Omental fat pad (tissue), 4 donors: ENCODE measurements around the gene USP2. TPM values are rescaled to one million over a fixed set of nuclear protein-coding genes. Genes with fewer than 3 reads are reported as not detected.

Experiments used
- ATAC-seq: fragments of 150-250 bp; one replicate; pipeline ENCODE4 v1.9.1; 2016; ENCODE audit warnings: mild to moderate bottlenecking, moderate library complexity; ENCODE audit not compliant: low FRiP score
- DNase-seq: peaks from one replicate; pipeline ENCODE4 v3.0.0-alpha.2; 2019; ENCODE audit warnings: low spot score
- CTCF ChIP-seq, 3 donors: fragments of 450-650 bp; IDR thresholded peaks; one replicate each; pipeline ENCODE4 v1.5.1; 2016 to 2017; ENCODE audit warnings: antibody characterized with exemption in 3 of 3, mild to moderate bottlenecking in 3 of 3, moderate library complexity in 2 of 3
- total RNA-seq, 4 donors: library from RNA; depleted of rRNA; stranded (reverse); fragments of >200 nt; gene quantifications; one replicate each; pipeline ENCODE4 v1.1.0, GENCODE V29; 2016

Gene USP2
- total RNA-seq, 4 donors from 2014 or later = 0.63 to 18.7 (median 9.2) TPM

DNA sequence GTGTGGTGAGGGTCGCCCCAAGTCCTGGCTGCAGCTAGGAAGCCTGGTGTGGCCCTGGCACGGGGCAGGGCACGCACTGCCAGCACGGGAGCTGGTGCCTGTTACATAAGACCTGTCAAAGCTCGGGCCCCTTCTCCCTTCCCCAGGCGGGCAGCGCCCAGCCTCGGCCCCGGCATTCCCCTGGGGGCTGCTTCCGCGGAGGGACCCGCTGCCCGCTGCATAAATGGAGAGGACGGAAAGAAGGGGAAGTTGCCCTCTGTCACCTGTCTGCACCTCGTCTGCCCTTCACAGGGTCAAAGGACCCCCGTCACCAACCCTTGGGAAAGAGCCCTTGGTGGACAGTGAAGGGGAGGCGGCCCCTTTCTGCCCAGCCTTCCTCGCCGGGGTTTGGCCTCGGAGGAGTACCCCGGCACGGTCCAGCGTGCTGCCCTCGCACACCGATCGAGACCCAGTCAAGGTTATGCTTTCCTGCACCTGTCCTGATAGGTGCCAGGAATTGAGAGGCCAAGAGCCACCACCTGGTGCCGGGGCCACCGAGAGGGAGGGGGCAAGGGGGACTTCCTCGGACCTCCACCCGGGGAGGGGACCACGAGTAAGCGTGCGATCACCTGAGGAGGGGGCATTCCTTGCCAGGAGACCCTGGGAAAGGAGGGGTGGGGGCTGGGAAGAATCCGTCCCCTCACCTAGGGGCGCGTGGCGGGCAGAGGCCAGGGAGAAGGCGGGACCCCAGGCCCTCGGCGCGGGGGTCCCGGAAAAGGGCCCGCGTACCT, 18.2 kb downstream of the USP2 start:
- no peak for DNase-seq
- TF ChIP-seq CTCF (IDR thresholded peaks at IDR 0.05) = no peak
- ATAC-seq = no peak

- DNase-seq (no peak), ATAC-seq (no peak)
- TF ChIP-seq CTCF (IDR thresholded peaks at IDR 0.05) = no peak
Measured at GRCh38 chr11:119362741-119363080, 18.8 kb downstream of the USP2 start.

DNA sequence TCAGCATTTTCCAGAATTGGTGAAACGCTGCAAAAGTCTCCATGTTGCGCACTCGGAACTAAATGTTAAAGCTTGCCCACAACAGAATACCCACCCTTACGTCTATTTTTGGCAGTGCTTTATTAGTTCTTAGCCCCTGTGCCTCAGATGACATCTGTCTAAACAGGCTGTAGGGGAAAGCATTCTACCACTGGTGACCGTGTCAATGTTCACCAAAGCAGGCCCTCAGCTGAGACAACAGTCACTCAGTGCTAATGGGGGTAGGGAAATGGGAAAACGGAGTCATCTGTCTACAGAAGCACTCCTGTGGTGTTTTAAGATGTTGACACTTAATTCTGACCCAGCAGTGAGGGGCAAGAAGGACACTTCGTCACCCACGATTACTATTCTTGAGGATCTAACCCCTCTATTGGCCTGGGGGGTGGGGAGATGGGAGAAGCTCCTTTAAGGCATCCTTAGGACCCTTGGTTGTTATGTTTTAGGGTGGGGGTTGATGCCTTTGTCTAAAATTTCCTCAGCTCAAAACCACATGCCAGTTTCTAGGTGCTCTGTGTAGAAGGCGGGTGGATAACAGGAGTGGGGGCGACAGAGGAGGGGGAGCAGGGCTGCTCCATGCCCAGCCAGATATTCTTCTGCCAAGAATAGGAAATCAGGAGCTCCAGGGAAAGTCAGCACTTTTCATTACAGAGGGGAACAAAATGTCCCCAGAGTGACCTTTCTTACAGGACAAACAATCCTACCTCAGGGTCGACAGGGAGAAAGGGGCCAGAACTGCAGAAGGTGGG, 19.4 kb downstream of the USP2 start:
- ATAC-seq = no peak
- no peak for TF ChIP-seq CTCF (IDR thresholded peaks at IDR 0.05)
- DNase-seq = no peak

DNA sequence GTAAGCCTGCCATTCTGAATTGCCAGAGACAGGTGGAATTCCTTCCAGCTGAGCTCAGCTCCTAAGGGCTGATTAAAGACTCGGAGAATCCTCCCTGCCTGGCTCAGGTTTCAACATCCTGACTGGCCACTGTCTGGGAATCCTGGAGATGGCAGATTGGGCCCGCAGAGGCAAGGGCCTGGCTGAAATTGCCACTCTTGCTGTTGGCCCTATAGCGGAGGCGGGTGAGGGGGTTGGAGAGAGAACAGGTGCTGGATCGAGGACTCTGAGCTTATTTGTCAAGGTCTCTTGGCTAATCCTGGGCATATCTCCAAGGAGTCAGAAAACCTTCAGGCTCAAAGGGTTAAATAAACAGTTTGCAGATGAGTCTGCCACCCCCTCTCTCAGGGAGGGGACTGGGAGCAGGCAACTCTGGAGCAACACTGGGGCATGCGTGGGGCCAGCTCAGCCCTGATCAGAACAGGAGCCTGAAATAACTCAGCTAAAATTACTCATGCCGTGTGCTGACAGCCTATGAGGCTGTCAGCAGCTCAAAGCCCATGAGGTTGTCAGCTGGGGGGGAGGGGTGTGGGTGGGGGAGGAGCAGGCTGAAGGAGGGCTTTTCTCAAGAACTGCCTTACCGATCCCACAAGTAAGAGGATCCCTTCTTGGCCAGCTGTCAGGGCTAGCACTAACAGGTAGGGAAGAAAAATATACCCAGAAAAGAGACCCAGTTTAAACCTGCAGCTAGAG, 20.3 kb downstream of the USP2 start:
- peak; percentile 90 for ATAC-seq
- no peak for DNase-seq
- no peak for TF ChIP-seq CTCF (IDR thresholded peaks at IDR 0.05)

GRCh38 chr11:119359365-119360214, 21.9 kb downstream of the USP2 start:
- no peak for TF ChIP-seq CTCF (IDR thresholded peaks at IDR 0.05)
- ATAC-seq = no peak
- DNase-seq = no peak

DNA sequence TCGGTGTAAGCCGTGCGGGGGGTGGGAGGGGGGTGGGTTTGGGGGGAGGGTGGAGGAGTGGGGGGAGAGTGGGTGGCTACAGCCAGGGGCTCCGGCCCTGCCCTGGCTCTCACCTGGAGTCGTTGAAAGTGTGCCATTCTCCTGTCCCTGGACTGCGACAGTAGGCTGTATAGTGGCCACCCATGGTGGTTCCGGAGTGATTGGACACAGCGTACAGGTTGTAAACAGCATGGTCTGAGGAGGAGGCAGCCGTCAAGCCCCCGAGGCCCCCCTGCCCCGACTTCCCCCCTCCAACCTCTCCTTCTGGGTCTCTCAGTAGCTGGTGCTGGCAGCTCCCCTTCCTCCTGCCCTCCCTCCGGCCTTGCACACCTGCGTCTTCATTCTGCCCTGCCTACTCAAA, 24.4 kb downstream of the USP2 start:
- no peak for DNase-seq
- TF ChIP-seq CTCF (IDR thresholded peaks at IDR 0.05) = no peak
- ATAC-seq = no peak
